ENCODE measurements around the gene BCL2L13. TPM values are rescaled to one million over a fixed set of nuclear protein-coding genes. Genes with fewer than 3 reads are reported as not detected.

Gene BCL2L13
- total RNA-seq, 1 donor from 2014 or later: 60.1 TPM

DNA sequence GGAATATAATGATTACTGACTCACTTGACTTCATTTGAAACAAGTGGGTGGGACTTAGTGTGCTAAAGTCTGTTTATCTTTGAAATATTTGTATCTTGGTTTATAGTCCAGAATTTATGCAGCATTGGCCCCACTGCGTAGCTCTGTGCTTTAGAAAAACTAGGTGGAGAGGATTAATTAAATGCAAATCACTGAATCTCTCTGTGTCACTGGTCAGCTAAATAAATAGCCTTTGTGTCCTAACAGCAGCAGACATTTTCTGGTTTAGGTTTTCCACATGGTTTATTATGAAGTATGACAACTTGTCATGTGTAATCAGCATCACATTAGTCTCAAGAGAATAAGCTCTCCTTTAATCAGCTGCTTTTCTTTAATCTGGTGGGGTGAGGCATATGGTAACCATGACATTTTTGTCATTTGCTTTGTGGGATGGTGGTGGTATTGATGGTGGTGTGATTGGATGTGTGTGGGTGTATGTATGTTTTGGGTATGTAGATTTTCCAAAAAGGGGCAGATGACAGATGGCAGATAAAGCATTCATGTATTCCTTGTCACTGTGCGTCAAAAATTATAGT is 33.9 kb downstream of the BCL2L13 start:
- TF ChIP-seq, protein P1, sequence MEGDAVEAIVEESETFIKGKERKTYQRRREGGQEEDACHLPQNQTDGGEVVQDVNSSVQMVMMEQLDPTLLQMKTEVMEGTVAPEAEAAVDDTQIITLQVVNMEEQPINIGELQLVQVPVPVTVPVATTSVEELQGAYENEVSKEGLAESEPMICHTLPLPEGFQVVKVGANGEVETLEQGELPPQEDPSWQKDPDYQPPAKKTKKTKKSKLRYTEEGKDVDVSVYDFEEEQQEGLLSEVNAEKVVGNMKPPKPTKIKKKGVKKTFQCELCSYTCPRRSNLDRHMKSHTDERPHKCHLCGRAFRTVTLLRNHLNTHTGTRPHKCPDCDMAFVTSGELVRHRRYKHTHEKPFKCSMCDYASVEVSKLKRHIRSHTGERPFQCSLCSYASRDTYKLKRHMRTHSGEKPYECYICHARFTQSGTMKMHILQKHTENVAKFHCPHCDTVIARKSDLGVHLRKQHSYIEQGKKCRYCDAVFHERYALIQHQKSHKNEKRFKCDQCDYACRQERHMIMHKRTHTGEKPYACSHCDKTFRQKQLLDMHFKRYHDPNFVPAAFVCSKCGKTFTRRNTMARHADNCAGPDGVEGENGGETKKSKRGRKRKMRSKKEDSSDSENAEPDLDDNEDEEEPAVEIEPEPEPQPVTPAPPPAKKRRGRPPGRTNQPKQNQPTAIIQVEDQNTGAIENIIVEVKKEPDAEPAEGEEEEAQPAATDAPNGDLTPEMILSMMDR (IDR thresholded peaks at IDR 0.05): no peak
- Mint-ChIP-seq H3K27ac (ENCODE audit: unreplicated experiment) (peak overlapping the region; percentile 70), H3K36me3 (ENCODE audit: unreplicated experiment) (peaks cover 9% of the 10 kb centered on the region), H3K27me3 (ENCODE audit: unreplicated experiment) (no peaks in the 10 kb centered on the region), H3K4me3 (ENCODE audit: unreplicated experiment) (no peak overlapping the region), H3K4me1 (ENCODE audit: unreplicated experiment) (peaks cover 28% of the 10 kb centered on the region), H3K9me3 (ENCODE audit: unreplicated experiment) (no peaks in the 10 kb centered on the region)
- no peak for DNase-seq (ENCODE audit: extremely low spot score, unreplicated experiment)

DNA sequence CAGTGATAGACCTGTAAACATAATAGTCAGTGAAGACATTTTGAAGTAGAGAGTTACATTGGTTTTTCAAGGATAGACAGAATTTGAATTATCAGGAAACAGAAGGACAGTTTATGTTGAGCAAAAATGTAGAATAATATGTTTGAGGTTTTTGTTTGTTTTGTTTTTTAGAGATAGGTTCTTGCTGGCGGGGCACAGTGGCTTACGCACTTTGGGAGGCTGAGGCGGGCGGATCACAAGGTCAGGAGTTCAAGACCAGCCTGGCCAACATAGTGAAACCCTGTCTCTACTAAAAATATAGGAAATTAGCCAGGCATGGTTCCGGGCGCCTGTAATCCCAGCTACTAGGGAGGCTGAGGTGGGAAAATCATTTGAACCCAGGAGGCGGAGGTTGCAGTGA is 35.6 kb downstream of the BCL2L13 start:
- H3K27ac Mint-ChIP-seq (ENCODE audit: unreplicated experiment): peak overlapping the region; percentile 29
- no peaks in the 10 kb centered on the region for H3K9me3 Mint-ChIP-seq (ENCODE audit: unreplicated experiment)
- H3K36me3 Mint-ChIP-seq (ENCODE audit: unreplicated experiment): peaks cover 9% of the 10 kb centered on the region
- H3K27me3 Mint-ChIP-seq (ENCODE audit: unreplicated experiment): no peaks in the 10 kb centered on the region
- no peak for DNase-seq (ENCODE audit: extremely low spot score, unreplicated experiment)
- peaks cover 28% of the 10 kb centered on the region for H3K4me1 Mint-ChIP-seq (ENCODE audit: unreplicated experiment)
- TF ChIP-seq, protein P1 (IDR thresholded peaks at IDR 0.05): no peak
- H3K4me3 Mint-ChIP-seq (ENCODE audit: unreplicated experiment): no peak overlapping the region

DNA sequence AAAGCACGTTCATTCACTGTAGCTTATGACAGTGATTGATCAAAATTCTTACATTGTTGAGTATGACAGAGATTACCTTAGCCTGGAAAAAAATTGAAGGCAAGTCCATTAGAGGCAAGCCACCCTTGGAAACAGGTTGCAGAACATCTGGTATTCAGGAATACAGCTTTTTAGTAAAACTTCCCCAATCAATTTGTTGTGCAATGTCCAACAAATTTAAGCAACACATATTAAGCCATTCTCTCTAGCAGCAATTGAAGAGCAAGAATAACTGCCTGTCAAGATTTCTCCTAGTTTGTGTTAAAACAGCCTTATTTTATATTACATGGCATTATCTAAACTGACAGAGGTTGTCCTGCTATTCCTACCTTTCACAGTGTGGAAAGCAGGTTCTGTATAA is 37.0 kb downstream of the BCL2L13 start:
- Mint-ChIP-seq H3K9me3 (ENCODE audit: unreplicated experiment) (no peaks in the 10 kb centered on the region), H3K27ac (ENCODE audit: unreplicated experiment) (no peak overlapping the region), H3K36me3 (ENCODE audit: unreplicated experiment) (peaks cover 2% of the 10 kb centered on the region), H3K27me3 (ENCODE audit: unreplicated experiment) (no peaks in the 10 kb centered on the region), H3K4me1 (ENCODE audit: unreplicated experiment) (peaks cover 28% of the 10 kb centered on the region), H3K4me3 (ENCODE audit: unreplicated experiment) (no peak overlapping the region)
- DNase-seq (ENCODE audit: extremely low spot score, unreplicated experiment): no peak
- TF ChIP-seq, protein P1 (IDR thresholded peaks at IDR 0.05): no peak

DNA sequence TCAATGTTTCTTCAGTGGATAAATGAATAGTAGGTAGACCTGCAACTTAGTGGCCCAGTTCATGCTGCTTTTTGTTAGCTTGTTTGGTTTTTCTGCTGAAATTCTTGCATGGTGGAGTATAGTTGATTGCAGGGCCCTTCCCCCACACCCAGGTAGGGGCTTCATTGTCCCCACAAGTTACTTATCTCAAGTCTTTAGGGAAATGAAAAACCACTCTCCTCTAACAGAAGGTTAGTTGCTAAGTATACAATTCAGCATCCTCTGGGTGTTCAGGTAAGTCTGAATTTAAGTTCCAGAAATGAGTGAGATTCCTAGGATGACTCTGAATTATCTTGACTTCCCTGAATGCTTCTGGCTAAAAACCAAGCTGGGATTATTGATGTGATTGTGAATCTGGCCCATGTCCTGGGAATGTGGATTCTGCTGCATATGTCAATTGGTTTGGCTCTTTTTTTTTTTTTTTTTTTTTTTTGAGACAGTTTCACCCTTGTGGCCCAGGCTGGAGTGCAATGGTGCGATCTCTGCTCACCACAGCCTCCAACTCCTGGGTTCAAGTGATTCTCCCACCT is 40.3 kb downstream of the BCL2L13 start:
- Mint-ChIP-seq H3K4me1 (ENCODE audit: unreplicated experiment) (peaks cover 7% of the 10 kb centered on the region), H3K27ac (ENCODE audit: unreplicated experiment) (no peak overlapping the region), H3K27me3 (ENCODE audit: unreplicated experiment) (no peaks in the 10 kb centered on the region), H3K36me3 (ENCODE audit: unreplicated experiment) (no peaks in the 10 kb centered on the region), H3K4me3 (ENCODE audit: unreplicated experiment) (no peak overlapping the region), H3K9me3 (ENCODE audit: unreplicated experiment) (no peaks in the 10 kb centered on the region)
- no peak for DNase-seq (ENCODE audit: extremely low spot score, unreplicated experiment)
- TF ChIP-seq, protein P1 (IDR thresholded peaks at IDR 0.05): no peak

DNA sequence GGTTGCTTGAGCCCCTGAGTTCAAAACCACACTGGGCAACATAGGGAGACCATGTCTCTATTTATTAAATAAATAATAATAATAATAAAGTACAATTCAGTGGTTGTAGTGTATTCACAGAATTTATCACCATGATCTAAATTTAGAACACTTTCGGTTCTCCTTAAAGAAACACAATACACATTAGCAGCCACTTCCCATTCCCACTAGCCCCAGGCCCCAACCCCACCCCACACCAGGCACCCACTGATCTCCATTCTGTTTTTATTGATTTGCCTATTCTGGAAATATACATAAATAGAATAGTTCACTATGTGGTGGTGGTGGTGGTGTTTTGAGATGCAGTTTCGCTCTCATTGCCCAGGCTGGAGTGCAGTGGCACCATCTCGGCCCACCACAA is 45.7 kb downstream of the BCL2L13 start:
- Mint-ChIP-seq H3K4me3 (ENCODE audit: unreplicated experiment) (no peak overlapping the region), H3K27me3 (ENCODE audit: unreplicated experiment) (no peaks in the 10 kb centered on the region), H3K9me3 (ENCODE audit: unreplicated experiment) (no peaks in the 10 kb centered on the region), H3K27ac (ENCODE audit: unreplicated experiment) (no peak overlapping the region), H3K36me3 (ENCODE audit: unreplicated experiment) (peaks cover 2% of the 10 kb centered on the region), H3K4me1 (ENCODE audit: unreplicated experiment) (no peaks in the 10 kb centered on the region)
- DNase-seq (ENCODE audit: extremely low spot score, unreplicated experiment): no peak
- TF ChIP-seq, protein P1 (IDR thresholded peaks at IDR 0.05): no peak

All from osteocyte (in vitro differentiated cells).